Putamen (tissue), 1 donor: ENCODE results near the gene STAC2.
A peak's percentile ranks its signal among the peaks of the same experiment; 100 is the strongest.

ENCODE experiments used
- DNase-seq: peaks from one replicate; pipeline ENCODE4 v3.0.0-alpha.2; 2016; ENCODE audit warnings: low spot score

Gene STAC2

GRCh38 chr17:39209317-39210092 is 16.2 kb downstream of the STAC2 start:
- peak; percentile 67 for DNase-seq

- DNase-seq, result no peak
These were observed 16.9 kb downstream of the STAC2 start for GRCh38 chr17:39208893-39209292.

GRCh38 chr17:39208136-39208535 is 17.6 kb downstream of the STAC2 start:
- peak; percentile 73 for DNase-seq

- no peak for DNase-seq
These were observed 20.6 kb downstream of the STAC2 start for GRCh38 chr17:39205112-39205526.

GRCh38 chr17:39204245-39204644 is 21.5 kb downstream of the STAC2 start:
- DNase-seq, result no peak

- DNase-seq, result no peak
These were observed 24.7 kb downstream of the STAC2 start for GRCh38 chr17:39200957-39201510.

- DNase-seq, result no peak
These were observed 25.5 kb downstream of the STAC2 start, which contains the start of gene RPL19 for GRCh38 chr17:39200070-39200879. RPL19 (plus strand) TSS chr17:39200283; CDS start chr17:39200345, 62 bp downstream.

- DNase-seq, result peak; percentile 93
These were observed 26.0 kb downstream of the STAC2 start for GRCh38 chr17:39199820-39200069.

GRCh38 chr17:39198186-39198566 is 27.6 kb downstream of the STAC2 start:
- no peak for DNase-seq

- DNase-seq, result peak; percentile 66
These were observed 28.2 kb downstream of the STAC2 start, which contains the start of gene CACNB1 for GRCh38 chr17:39197380-39198185. CACNB1 (minus strand) TSS chr17:39197669; CDS start chr17:39197495, 174 bp downstream.

- DNase-seq, result no peak
These were observed 28.9 kb downstream of the STAC2 start for GRCh38 chr17:39196808-39197291.

- no peak for DNase-seq
These were observed 29.4 kb downstream of the STAC2 start for GRCh38 chr17:39196241-39196807.

GRCh38 chr17:39195568-39196160 is 30.1 kb downstream of the STAC2 start:
- no peak for DNase-seq

- peak; percentile 61 for DNase-seq
These were observed 30.7 kb downstream of the STAC2 start for GRCh38 chr17:39194985-39195524.

- peak; percentile 79 for DNase-seq
These were observed 31.4 kb downstream of the STAC2 start for GRCh38 chr17:39194089-39194984.

GRCh38 chr17:39193346-39193745 is 32.4 kb downstream of the STAC2 start:
- DNase-seq, result no peak

GRCh38 chr17:39192901-39193300 is 32.8 kb downstream of the STAC2 start:
- DNase-seq, result no peak

GRCh38 chr17:39191750-39192510 is 33.8 kb downstream of the STAC2 start:
- no peak for DNase-seq
